ENCODE data around the gene PROSER1.

DNA sequence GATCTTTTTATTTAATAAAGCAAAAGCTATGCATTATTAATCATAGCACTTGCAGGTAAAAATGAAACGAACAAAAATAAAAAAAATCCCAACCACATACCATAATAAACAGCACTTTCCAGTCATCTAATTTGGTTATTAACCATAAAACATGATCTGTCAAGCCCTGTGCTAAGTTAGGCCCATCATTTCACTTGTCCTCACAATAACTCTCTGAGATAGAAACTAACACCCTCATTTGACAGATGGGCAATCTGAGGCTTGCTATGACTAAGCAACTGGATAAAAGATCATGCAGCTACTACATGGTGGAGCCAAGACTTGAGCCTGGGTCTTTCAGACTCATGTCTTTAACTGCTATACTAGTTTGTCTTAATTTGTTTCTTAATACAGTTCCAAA lies 21.8 kb downstream of the PROSER1 start:
- TF ChIP-seq, protein P1, sequence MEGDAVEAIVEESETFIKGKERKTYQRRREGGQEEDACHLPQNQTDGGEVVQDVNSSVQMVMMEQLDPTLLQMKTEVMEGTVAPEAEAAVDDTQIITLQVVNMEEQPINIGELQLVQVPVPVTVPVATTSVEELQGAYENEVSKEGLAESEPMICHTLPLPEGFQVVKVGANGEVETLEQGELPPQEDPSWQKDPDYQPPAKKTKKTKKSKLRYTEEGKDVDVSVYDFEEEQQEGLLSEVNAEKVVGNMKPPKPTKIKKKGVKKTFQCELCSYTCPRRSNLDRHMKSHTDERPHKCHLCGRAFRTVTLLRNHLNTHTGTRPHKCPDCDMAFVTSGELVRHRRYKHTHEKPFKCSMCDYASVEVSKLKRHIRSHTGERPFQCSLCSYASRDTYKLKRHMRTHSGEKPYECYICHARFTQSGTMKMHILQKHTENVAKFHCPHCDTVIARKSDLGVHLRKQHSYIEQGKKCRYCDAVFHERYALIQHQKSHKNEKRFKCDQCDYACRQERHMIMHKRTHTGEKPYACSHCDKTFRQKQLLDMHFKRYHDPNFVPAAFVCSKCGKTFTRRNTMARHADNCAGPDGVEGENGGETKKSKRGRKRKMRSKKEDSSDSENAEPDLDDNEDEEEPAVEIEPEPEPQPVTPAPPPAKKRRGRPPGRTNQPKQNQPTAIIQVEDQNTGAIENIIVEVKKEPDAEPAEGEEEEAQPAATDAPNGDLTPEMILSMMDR (IDR thresholded peaks at IDR 0.05), result no peak
- TF ChIP-seq, protein P2, sequence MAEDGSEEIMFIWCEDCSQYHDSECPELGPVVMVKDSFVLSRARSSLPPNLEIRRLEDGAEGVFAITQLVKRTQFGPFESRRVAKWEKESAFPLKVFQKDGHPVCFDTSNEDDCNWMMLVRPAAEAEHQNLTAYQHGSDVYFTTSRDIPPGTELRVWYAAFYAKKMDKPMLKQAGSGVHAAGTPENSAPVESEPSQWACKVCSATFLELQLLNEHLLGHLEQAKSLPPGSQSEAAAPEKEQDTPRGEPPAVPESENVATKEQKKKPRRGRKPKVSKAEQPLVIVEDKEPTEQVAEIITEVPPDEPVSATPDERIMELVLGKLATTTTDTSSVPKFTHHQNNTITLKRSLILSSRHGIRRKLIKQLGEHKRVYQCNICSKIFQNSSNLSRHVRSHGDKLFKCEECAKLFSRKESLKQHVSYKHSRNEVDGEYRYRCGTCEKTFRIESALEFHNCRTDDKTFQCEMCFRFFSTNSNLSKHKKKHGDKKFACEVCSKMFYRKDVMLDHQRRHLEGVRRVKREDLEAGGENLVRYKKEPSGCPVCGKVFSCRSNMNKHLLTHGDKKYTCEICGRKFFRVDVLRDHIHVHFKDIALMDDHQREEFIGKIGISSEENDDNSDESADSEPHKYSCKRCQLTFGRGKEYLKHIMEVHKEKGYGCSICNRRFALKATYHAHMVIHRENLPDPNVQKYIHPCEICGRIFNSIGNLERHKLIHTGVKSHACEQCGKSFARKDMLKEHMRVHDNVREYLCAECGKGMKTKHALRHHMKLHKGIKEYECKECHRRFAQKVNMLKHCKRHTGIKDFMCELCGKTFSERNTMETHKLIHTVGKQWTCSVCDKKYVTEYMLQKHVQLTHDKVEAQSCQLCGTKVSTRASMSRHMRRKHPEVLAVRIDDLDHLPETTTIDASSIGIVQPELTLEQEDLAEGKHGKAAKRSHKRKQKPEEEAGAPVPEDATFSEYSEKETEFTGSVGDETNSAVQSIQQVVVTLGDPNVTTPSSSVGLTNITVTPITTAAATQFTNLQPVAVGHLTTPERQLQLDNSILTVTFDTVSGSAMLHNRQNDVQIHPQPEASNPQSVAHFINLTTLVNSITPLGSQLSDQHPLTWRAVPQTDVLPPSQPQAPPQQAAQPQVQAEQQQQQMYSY (CRISPR knock-in tag; IDR thresholded peaks at IDR 0.05), result no peak
- TF ChIP-seq, protein P3, sequence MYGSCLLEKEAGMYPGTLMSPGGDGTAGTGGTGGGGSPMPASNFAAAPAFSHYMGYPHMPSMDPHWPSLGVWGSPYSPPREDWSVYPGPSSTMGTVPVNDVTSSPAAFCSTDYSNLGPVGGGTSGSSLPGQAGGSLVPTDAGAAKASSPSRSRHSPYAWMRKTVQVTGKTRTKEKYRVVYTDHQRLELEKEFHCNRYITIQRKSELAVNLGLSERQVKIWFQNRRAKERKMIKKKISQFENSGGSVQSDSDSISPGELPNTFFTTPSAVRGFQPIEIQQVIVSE (CRISPR knock-in tag; IDR thresholded peaks at IDR 0.05; ENCODE audit: borderline replicate concordance), result no peak
- no peak for TF ChIP-seq GTF2I (CRISPR knock-in tag; conservative IDR thresholded peaks at IDR 0.05)
